Upper lobe of left lung (tissue), 6 donors: Measurements from ENCODE around the gene STAC. TPM values are rescaled to one million over a fixed set of nuclear protein-coding genes. Genes with fewer than 3 reads are reported as not detected.
"Not testable (repeated sequence)": the region's sequence is repeated elsewhere in the genome, so short reads cannot be mapped to it uniquely, and the experiment has no call there.

Experiments used
- ATAC-seq, 2 donors: fragments of 200-7000 bp; cut with Tn5 transposase; one replicate each; pipeline ENCODE4 v1.9.1; 2022; ENCODE audit warnings: mild to moderate bottlenecking in 2 of 2, moderate library complexity in 2 of 2; ENCODE audit not compliant: low FRiP score in 2 of 2
- DNase-seq, 2 donors: peaks; one replicate each; pipeline ENCODE4 v3.0.0-alpha.2; 2019 to 2020
- H3K27ac ChIP-seq, 4 donors: fragments of 200-600 bp; sonication (generic); one replicate each; pipeline ENCODE4 v1.5.1; 2016 to 2019
- H3K27me3 ChIP-seq, 4 donors: fragments of 200-600 bp; sonication (generic); one replicate each; pipeline ENCODE4 v1.5.1; 2017 to 2019
- H3K36me3 ChIP-seq, 4 donors: fragments of 200-600 bp; sonication (generic); one replicate each; pipeline ENCODE4 v1.5.1; 2016 to 2019
- H3K4me1 ChIP-seq, 4 donors: fragments of 200-600 bp; sonication (generic); one replicate each; pipeline ENCODE4 v1.5.1; 2018 to 2019
- H3K4me3 ChIP-seq, 4 donors: fragments of 200-600 bp; sonication (generic); one replicate each; pipeline ENCODE4 v1.5.1; 2017 to 2019; ENCODE audit warnings: mild to moderate bottlenecking in 2 of 4, moderate library complexity in 1 of 4
- H3K9me3 ChIP-seq, 4 donors: fragments of 200-600 bp; sonication (generic); one replicate each; pipeline ENCODE4 v1.5.1; 2018 to 2019
- EP300 ChIP-seq, 4 donors: sonication (generic); formaldehyde crosslinking; IDR thresholded peaks; one replicate each; pipeline ENCODE4 v1.5.1; 2017; ENCODE audit warnings: antibody characterized with exemption in 4 of 4, control low read depth in 2 of 4
- POLR2A ChIP-seq, 4 donors: fragments of 450-650 bp; IDR thresholded peaks; one replicate each; pipeline ENCODE4 v1.5.1; 2016 to 2017; ENCODE audit warnings: antibody characterized with exemption in 4 of 4, mild to moderate bottlenecking in 2 of 4
- POLR2AphosphoS5 ChIP-seq, 2 donors: sonication (generic); formaldehyde crosslinking; IDR thresholded peaks; one replicate each; pipeline ENCODE4 v1.5.1; 2017; ENCODE audit warnings: antibody characterized with exemption in 2 of 2
- WGBS, 2 donors: methylation state at CpG; one replicate each; pipeline ENCODE4 v1.1.5; 2017 to 2018; 5-methylcytosine and 5-hydroxymethylcytosine counted together
- total RNA-seq, 6 donors: library from RNA; depleted of rRNA in 4 of 6; stranded (reverse); fragments of >200 nt in 4 of 6; gene quantifications; one replicate each; pipeline versions ENCODE4 v1.1.0 to v1.2.1, GENCODE V29; 2016 to 2021
- TF ChIP-seq, protein P1 (sequence below), 6 experiments: fragments of 450-650 bp in 4 of 6; fragments of 200-600 bp in 2 of 6; sonication (generic) in 2 of 6; IDR thresholded peaks; one replicate each; pipeline ENCODE4 v1.5.1; 2016 to 2019; ENCODE audit warnings: antibody characterized with exemption in 6 of 6
- donor health status: DM: no; HTN: no; CAD: no; lungs with moderate emphysema.
- donor health status: DM: no; HTN: yes; CAD: no; lungs with severe emphysema.

The STAC gene
- total RNA-seq, 6 donors from 2014 or later, result 11.5 to 31.2 (median 23.5) TPM

- Histone ChIP-seq H3K36me3 (no peaks in the 10 kb centered on the region), H3K27ac (no peak overlapping the region), H3K9me3 (no peaks in the 10 kb centered on the region), H3K27me3 (no peaks in the 10 kb centered on the region), H3K4me3 (no peak overlapping the region), H3K4me1 (no peaks in the 10 kb centered on the region)
- no peak for ATAC-seq
- no peak for TF ChIP-seq POLR2AphosphoS5 (IDR thresholded peaks at IDR 0.05)
- no peak for TF ChIP-seq EP300 (IDR thresholded peaks at IDR 0.05)
- TF ChIP-seq, protein P1, sequence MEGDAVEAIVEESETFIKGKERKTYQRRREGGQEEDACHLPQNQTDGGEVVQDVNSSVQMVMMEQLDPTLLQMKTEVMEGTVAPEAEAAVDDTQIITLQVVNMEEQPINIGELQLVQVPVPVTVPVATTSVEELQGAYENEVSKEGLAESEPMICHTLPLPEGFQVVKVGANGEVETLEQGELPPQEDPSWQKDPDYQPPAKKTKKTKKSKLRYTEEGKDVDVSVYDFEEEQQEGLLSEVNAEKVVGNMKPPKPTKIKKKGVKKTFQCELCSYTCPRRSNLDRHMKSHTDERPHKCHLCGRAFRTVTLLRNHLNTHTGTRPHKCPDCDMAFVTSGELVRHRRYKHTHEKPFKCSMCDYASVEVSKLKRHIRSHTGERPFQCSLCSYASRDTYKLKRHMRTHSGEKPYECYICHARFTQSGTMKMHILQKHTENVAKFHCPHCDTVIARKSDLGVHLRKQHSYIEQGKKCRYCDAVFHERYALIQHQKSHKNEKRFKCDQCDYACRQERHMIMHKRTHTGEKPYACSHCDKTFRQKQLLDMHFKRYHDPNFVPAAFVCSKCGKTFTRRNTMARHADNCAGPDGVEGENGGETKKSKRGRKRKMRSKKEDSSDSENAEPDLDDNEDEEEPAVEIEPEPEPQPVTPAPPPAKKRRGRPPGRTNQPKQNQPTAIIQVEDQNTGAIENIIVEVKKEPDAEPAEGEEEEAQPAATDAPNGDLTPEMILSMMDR (IDR thresholded peaks at IDR 0.05), result no peak
- no peak for TF ChIP-seq POLR2A (IDR thresholded peaks at IDR 0.05)
- 0 to 35% methylated on average over 2 of the region's 2 CpGs for WGBS, 2 donors
- no peak for DNase-seq
Measured at GRCh38 chr3:36447061-36447460, 66.8 kb downstream of the STAC start.

DNA sequence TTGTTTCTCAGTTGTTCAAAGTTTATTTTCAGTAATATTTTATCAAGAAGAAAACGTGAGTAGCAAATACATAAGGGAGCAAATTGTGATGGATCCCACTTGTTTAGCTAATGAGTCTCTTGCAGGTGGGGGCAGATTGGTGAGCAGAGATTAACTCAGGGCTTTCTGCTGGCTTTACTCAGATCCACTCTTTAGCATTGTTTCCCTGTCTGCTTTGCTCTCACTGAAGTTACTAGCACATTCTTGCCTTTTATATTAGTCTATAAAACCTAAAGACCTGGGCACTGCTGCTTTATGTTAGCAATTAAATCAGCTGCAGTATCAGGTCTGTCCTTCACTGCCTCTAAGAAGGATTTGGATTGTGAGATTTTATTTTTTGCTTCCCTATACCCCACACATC, 71.5 kb downstream of the STAC start:
- DNase-seq (no peak), ATAC-seq (no peak)
- Histone ChIP-seq H3K27me3 (no peaks in the 10 kb centered on the region), H3K4me3 (no peak overlapping the region), H3K36me3 (no peaks in the 10 kb centered on the region), H3K27ac (no peak overlapping the region), H3K9me3 (no peaks in the 10 kb centered on the region), H3K4me1 (peaks cover 0 to 5% (median 1%) of the 10 kb centered on the region in 4 donors)
- 16 to 24% methylated on average over 1 of the region's 1 CpG for WGBS, 2 donors
- TF ChIP-seq EP300 (IDR thresholded peaks at IDR 0.05) (no peak), POLR2AphosphoS5 (IDR thresholded peaks at IDR 0.05) (no peak), POLR2A (IDR thresholded peaks at IDR 0.05) (no peak)
- TF ChIP-seq, protein P1 (IDR thresholded peaks at IDR 0.05), result no peak

- not testable (repeated sequence) for ATAC-seq, H3K4me3 ChIP-seq, H3K4me1 ChIP-seq, H3K27me3 ChIP-seq, H3K27ac ChIP-seq, H3K36me3 ChIP-seq, H3K9me3 ChIP-seq
- WGBS, 2 donors, result 95 to 100% methylated on average over 5 to 24 of the region's 30 CpGs
- DNase-seq, result peak in 1 of 2 donors; percentile 84
Measured at GRCh38 chr3:36453213-36453612, 72.9 kb downstream of the STAC start.

DNA sequence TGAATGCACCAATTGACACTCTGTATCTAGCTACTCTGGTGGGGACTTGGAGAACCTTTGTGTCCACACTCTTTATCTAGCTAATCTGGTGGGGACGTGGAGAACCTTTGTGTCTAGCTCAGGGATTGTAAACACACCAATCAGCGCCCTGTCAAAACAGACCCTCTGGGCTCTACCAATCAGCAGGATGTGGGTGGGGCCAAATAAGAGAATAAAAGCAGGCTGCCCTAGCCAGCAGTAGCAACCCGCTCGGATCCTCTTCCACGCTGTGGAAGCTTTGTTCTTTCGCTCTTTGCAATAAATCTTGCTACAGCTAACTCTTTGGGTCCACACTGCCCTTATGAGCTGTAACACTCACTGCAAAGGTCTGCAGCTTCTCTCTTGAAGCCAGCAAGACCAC, 73.6 kb downstream of the STAC start:
- H3K4me3 ChIP-seq, H3K27ac ChIP-seq, H3K9me3 ChIP-seq, ATAC-seq, H3K4me1 ChIP-seq, DNase-seq, H3K27me3 ChIP-seq, H3K36me3 ChIP-seq: not testable (repeated sequence)
- WGBS, 2 donors, result 87 to 88% methylated on average over 6 of the region's 6 CpGs

GRCh38 chr3:36455406-36455805, 75.1 kb downstream of the STAC start:
- Histone ChIP-seq H3K4me3 (no peak overlapping the region), H3K9me3 (no peaks in the 10 kb centered on the region), H3K27ac (no peak overlapping the region), H3K4me1 (peaks cover 0 to 5% (median 1%) of the 10 kb centered on the region in 4 donors), H3K36me3 (no peaks in the 10 kb centered on the region), H3K27me3 (no peaks in the 10 kb centered on the region)
- TF ChIP-seq POLR2A (IDR thresholded peaks at IDR 0.05) (no peak), EP300 (IDR thresholded peaks at IDR 0.05) (no peak), POLR2AphosphoS5 (IDR thresholded peaks at IDR 0.05) (no peak)
- TF ChIP-seq, protein P1 (IDR thresholded peaks at IDR 0.05), result no peak
- 79 to 83% methylated on average over 2 of the region's 2 CpGs for WGBS, 2 donors
- no peak for DNase-seq
- no peak for ATAC-seq

DNA sequence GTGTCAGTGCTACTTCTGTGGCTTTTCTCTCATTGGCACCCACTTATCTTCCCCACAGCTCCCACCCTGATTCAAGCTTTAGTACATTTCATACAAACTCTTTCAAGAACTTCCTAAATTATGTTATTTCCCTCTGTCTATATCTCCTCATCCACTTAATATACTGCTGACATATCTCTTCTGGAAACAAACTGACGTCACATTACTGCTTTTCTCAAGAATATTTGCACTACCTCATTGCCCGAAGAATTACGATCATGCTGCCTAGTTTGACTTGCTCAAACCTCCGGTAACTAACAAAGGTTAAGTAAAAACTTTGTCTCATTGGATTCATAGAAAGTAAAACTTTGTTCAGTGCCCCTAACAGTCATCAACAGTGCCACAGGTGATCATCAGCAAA, 76.5 kb downstream of the STAC start:
- Histone ChIP-seq H3K9me3 (no peaks in the 10 kb centered on the region), H3K36me3 (no peaks in the 10 kb centered on the region), H3K27ac (no peak overlapping the region), H3K4me3 (no peak overlapping the region), H3K27me3 (no peaks in the 10 kb centered on the region), H3K4me1 (peaks cover 0 to 5% (median 1%) of the 10 kb centered on the region in 4 donors)
- 87 to 94% methylated on average over 4 of the region's 4 CpGs for WGBS, 2 donors
- ATAC-seq (no peak), DNase-seq (no peak)
- TF ChIP-seq EP300 (IDR thresholded peaks at IDR 0.05), result no peak
- no peak for TF ChIP-seq POLR2A (IDR thresholded peaks at IDR 0.05)
- TF ChIP-seq, protein P1 (IDR thresholded peaks at IDR 0.05), result no peak
- TF ChIP-seq POLR2AphosphoS5 (IDR thresholded peaks at IDR 0.05), result no peak
